ENCODE results near the gene ANGPTL8. TPM values are rescaled to one million over a fixed set of nuclear protein-coding genes. Genes with fewer than 3 reads are reported as not detected.

The ANGPTL8 gene
- total and polyA plus RNA-seq, 9 of the 15 experiments (the other 6 are each of a cell fraction or from before 2014, with no cell fraction given): not detected

DNA sequence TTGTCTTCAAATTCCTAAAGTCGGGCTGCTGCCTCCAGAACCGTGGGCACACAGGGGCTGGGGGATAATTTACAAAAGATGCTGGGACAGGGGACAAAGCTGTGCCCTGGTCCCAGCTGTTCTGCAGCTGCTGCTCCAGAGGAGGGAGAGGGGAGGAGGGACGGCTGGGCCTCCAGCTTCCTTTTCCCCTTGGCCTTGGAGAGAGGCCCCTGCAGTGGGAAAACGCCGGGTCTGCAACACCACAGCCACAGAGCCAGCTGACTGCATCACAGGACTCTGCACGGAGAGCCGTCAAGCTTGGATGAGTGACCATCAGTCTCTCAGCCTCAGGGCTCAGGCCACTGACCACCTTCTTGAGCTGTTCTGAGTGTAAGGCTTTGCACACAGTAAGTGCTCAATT is 16.8 kb downstream of the ANGPTL8 start:
- peak overlapping the region in 1 of 2 experiments; percentile 64; a peak in 1 of 4 replicates for H3K9ac ChIP-seq (ENCODE audit: insufficient read depth in 1 of 2, low read depth in 2 of 2, low read length in 2 of 2)
- in situ Hi-C loops (cut with MboI) (no loop called here), intact Hi-C loops (cut with micrococcal nuclease) (no loop called here)
- no peaks in the 10 kb centered on the region for H3K79me2 ChIP-seq (ENCODE audit: control insufficient read depth, insufficient read depth, low read length)
- 39% methylated on average over 5 of the region's 7 CpGs for WGBS (ENCODE audit: insufficient coverage, low coverage, missing lambda C conversion rate)
- H3K9me3 ChIP-seq (replicated peaks; ENCODE audit: control insufficient read depth, insufficient read depth, low read depth, low read length): no peaks in the 10 kb centered on the region
- H3K27ac ChIP-seq (ENCODE audit: extremely low read depth, low read depth, low read length): no peak overlapping the region
- peaks cover 4% of the 10 kb centered on the region; the same call in 2 of the 3 replicates for H3K36me3 ChIP-seq (ENCODE audit: control insufficient read depth, insufficient read depth, low read length)
- BruUV-seq (replicated peaks): no TSS peak
- no peak for DNase-seq (ENCODE audit: extremely low read depth in 1 of 4, low spot score in 3 of 4)
- TF ChIP-seq, protein P1, sequence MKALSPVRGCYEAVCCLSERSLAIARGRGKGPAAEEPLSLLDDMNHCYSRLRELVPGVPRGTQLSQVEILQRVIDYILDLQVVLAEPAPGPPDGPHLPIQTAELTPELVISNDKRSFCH (CRISPR knock-in tag; IDR thresholded peaks at IDR 0.05): no peak
- TF ChIP-seq, protein P1 (tag; IDR thresholded peaks at IDR 0.05): no peak
- peak; percentile 54; the same call in 1 of the 2 replicates for TF ChIP-seq ZNF263 (CRISPR knock-in tag; IDR thresholded peaks at IDR 0.05; ENCODE audit: borderline replicate concordance)
- ATAC-seq: no peak; the same call in 2 of the 3 replicates
- no peak for FAIRE-seq
- 0 out of 2 replicates have a peak, but pooled peaks cover 8% of the 10 kb centered on the region for H4K20me1 ChIP-seq (replicated peaks; ENCODE audit: control insufficient read depth, insufficient read depth, low read length)
- ChIA-PET CTCF (ENCODE audit: low intra/inter-chr PET ratio) (no interaction called here), POLR2A (interaction anchor here (1.0 kb wide), 1 partner anchor 11 kb away, joined by 3 read pairs; no protein-coding TSS in a partner anchor)
- H2AFZ ChIP-seq (ENCODE audit: low read depth, low read length): no peak overlapping the region
- no peak overlapping the region for H3K4me3 ChIP-seq
- no peaks in the 10 kb centered on the region for H3K9me1 ChIP-seq (ENCODE audit: control insufficient read depth, insufficient read depth, low read length)
- no peaks in the 10 kb centered on the region for H3K27me3 ChIP-seq (ENCODE audit: control insufficient read depth in 2 of 2, insufficient read depth in 2 of 2, low read length in 2 of 2)
- H3K4me1 ChIP-seq (replicated peaks in 1 of 2; ENCODE audit: control insufficient read depth in 2 of 2, insufficient read depth in 2 of 2, low read length in 2 of 2): peaks cover 0 to 3% of the 10 kb centered on the region in 2 experiments; a peak in 2 of 5 replicates
- no peak overlapping the region for H3K4me2 ChIP-seq (ENCODE audit: insufficient read depth, low read length)

DNA sequence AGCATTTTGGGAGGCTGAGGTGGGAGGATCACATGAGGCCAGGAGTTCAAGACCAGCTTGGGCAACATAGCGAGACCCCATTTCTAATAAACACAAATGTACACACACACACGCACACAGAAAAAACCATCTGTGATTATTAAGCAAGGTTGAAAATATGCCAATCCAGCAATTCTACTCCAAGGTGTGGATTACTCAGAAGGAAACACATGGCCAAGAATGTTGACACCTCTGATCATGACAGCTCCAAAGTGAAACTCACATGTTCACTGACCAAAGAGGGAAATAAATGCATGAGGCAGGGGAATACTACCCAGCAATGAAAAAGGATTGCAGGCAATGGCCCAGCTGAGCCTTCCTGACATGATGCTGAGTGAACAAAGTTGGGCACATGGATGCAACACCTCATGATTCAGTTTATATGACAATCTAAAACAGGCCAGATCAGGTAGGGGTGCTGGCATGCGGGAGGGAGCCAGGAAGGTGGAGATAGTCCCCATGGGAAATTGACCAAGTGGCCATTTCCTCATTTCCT is 18.5 kb downstream of the ANGPTL8 start:
- no peaks in the 10 kb centered on the region for H3K27me3 ChIP-seq (ENCODE audit: control insufficient read depth in 2 of 2, insufficient read depth in 2 of 2, low read length in 2 of 2)
- FAIRE-seq: peak; percentile 58
- no peak overlapping the region for H2AFZ ChIP-seq (ENCODE audit: low read depth, low read length)
- H3K4me1 ChIP-seq (replicated peaks in 1 of 2; ENCODE audit: control insufficient read depth in 2 of 2, insufficient read depth in 2 of 2, low read length in 2 of 2): peaks cover 0 to 16% of the 10 kb centered on the region in 2 experiments; a peak in 2 of 5 replicates
- intact Hi-C loops (cut with micrococcal nuclease): no loop called here
- CTCF ChIA-PET (ENCODE audit: low intra/inter-chr PET ratio): no interaction called here
- in situ Hi-C loops (cut with MboI): no loop called here
- H3K79me2 ChIP-seq (ENCODE audit: control insufficient read depth, insufficient read depth, low read length): no peaks in the 10 kb centered on the region
- no peak for DNase-seq (ENCODE audit: extremely low read depth in 1 of 4, low spot score in 3 of 4)
- H3K9me3 ChIP-seq (replicated peaks; ENCODE audit: control insufficient read depth, insufficient read depth, low read depth, low read length): no peaks in the 10 kb centered on the region
- H3K9me1 ChIP-seq (ENCODE audit: control insufficient read depth, insufficient read depth, low read length): no peaks in the 10 kb centered on the region
- POLR2A ChIA-PET: no interaction called here
- no peak overlapping the region for H3K4me3 ChIP-seq
- H4K20me1 ChIP-seq (replicated peaks; ENCODE audit: control insufficient read depth, insufficient read depth, low read length): 0 out of 2 replicates have a peak, but pooled peaks cover 8% of the 10 kb centered on the region
- no peak overlapping the region for H3K4me2 ChIP-seq (ENCODE audit: insufficient read depth, low read length)
- no peaks in the 10 kb centered on the region for H3K36me3 ChIP-seq (ENCODE audit: control insufficient read depth, insufficient read depth, low read length)
- WGBS (ENCODE audit: insufficient coverage, low coverage, missing lambda C conversion rate): 55% methylated on average over 3 of the region's 3 CpGs
- no peak overlapping the region for H3K9ac ChIP-seq (ENCODE audit: insufficient read depth in 1 of 2, low read depth in 2 of 2, low read length in 2 of 2)
- ATAC-seq: no peak
- BruUV-seq (replicated peaks): no TSS peak
- H3K27ac ChIP-seq (ENCODE audit: extremely low read depth, low read depth, low read length): no peak overlapping the region
- TF ChIP-seq L3MBTL2 (IDR thresholded peaks at IDR 0.05) (0 out of 2 replicates have a peak, but pooled peaks have one; percentile 23), BCOR (IDR thresholded peaks at IDR 0.05) (no peak), KHSRP (IDR thresholded peaks at IDR 0.05) (no peak), ZBTB7A (IDR thresholded peaks at IDR 0.05; ENCODE audit: borderline replicate concordance, control insufficient read depth, low read depth, low read length) (no peak), ATF1 (CRISPR knock-in tag; IDR thresholded peaks at IDR 0.05) (no peak), ATF1 (tag; IDR thresholded peaks at IDR 0.05) (no peak), ZNF316 (IDR thresholded peaks at IDR 0.05) (peak; percentile 89), RBBP5 (IDR thresholded peaks at IDR 0.05; ENCODE audit: borderline replicate concordance, insufficient read depth, low read length, poor library complexity, severe bottlenecking) (no peak)
- TF ChIP-seq, protein P2, sequence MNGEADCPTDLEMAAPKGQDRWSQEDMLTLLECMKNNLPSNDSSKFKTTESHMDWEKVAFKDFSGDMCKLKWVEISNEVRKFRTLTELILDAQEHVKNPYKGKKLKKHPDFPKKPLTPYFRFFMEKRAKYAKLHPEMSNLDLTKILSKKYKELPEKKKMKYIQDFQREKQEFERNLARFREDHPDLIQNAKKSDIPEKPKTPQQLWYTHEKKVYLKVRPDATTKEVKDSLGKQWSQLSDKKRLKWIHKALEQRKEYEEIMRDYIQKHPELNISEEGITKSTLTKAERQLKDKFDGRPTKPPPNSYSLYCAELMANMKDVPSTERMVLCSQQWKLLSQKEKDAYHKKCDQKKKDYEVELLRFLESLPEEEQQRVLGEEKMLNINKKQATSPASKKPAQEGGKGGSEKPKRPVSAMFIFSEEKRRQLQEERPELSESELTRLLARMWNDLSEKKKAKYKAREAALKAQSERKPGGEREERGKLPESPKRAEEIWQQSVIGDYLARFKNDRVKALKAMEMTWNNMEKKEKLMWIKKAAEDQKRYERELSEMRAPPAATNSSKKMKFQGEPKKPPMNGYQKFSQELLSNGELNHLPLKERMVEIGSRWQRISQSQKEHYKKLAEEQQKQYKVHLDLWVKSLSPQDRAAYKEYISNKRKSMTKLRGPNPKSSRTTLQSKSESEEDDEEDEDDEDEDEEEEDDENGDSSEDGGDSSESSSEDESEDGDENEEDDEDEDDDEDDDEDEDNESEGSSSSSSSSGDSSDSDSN (IDR thresholded peaks at IDR 0.05; ENCODE audit: borderline replicate concordance in 1 of 2, low read depth in 2 of 2, low read length in 2 of 2): no peak

Measured in K562 (cell line).